Measurements from ENCODE around the gene SCN5A.

SCN5A gene

DNA sequence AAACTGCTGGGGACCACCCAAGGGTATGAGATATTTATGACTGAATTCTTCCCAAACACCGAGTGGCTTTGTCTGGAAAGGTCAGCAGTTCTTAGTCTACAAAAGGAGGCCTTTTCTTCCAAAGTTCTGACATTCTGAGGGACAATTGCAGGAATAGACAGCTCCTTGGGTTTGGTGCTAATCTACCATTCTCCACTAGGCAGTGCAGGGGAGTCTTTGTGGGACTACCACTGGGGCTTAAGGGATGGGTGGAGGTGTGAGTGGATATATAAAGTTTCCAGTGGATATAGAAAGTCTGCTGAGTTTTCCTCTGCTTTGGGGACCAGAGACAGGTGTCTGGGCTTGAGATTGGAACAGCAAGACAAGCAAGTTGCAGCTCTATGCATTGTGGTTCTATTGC, 90.6 kb downstream of the SCN5A start (continued):
- TF ChIP-seq BACH2 (CRISPR knock-in tag; IDR thresholded peaks at IDR 0.05; ENCODE audit: borderline replicate concordance) = no peak

DNA sequence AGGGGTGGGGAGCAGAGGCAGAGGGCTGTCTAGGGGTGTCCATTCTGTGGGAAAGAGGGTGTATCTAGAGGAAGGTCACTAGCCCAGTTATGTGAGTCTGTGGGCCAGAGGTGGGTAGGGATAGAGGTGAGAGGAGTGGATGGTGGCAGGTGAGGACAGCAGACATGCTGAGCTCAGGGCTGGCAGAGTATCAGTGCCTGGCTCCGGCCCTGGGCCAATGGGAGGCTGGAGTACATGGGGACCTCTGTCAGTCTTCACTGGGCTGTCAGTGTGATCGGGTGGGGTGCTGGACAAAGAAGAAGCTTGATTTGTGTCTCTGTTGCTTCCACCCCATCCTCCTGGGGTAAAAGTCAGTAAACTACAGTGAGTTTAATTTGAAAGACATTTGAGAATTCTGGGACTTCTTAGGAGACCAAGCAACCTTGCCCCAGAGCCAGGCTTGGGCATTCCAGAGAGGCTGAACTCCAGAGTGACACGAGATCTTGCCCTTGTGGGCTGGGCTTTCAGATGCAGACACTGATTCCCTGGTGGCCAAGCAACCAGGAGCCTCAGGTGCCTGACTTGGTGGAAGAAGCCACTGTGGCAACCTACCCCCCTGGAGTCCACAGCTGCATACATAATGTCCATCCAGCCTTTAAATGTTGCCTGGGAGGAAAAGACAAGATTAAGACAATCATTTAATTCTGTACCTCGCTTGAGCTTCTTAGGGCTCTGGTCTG, 92.7 kb downstream of the SCN5A start:
- no peak for ATAC-seq
- TF ChIP-seq PPARA (CRISPR knock-in tag; IDR thresholded peaks at IDR 0.05; ENCODE audit: borderline replicate concordance) (no peak), ZFP30 (CRISPR knock-in tag; IDR thresholded peaks at IDR 0.05) (no peak), RARB (CRISPR knock-in tag; IDR thresholded peaks at IDR 0.05) (no peak), CSDC2 (CRISPR knock-in tag; IDR thresholded peaks at IDR 0.05) (no peak), TCF4 (CRISPR knock-in tag; IDR thresholded peaks at IDR 0.05; ENCODE audit: borderline replicate concordance) (no peak), OSR1 (CRISPR knock-in tag; IDR thresholded peaks at IDR 0.05) (no peak), SNAI2 (CRISPR knock-in tag; IDR thresholded peaks at IDR 0.05) (no peak), ESRRG (CRISPR knock-in tag; IDR thresholded peaks at IDR 0.05) (no peak)
- TF ChIP-seq, protein P1, sequence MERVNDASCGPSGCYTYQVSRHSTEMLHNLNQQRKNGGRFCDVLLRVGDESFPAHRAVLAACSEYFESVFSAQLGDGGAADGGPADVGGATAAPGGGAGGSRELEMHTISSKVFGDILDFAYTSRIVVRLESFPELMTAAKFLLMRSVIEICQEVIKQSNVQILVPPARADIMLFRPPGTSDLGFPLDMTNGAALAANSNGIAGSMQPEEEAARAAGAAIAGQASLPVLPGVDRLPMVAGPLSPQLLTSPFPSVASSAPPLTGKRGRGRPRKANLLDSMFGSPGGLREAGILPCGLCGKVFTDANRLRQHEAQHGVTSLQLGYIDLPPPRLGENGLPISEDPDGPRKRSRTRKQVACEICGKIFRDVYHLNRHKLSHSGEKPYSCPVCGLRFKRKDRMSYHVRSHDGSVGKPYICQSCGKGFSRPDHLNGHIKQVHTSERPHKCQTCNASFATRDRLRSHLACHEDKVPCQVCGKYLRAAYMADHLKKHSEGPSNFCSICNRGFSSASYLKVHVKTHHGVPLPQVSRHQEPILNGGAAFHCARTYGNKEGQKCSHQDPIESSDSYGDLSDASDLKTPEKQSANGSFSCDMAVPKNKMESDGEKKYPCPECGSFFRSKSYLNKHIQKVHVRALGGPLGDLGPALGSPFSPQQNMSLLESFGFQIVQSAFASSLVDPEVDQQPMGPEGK (CRISPR knock-in tag; IDR thresholded peaks at IDR 0.05; ENCODE audit: borderline replicate concordance) = no peak
- TF ChIP-seq, protein P2, sequence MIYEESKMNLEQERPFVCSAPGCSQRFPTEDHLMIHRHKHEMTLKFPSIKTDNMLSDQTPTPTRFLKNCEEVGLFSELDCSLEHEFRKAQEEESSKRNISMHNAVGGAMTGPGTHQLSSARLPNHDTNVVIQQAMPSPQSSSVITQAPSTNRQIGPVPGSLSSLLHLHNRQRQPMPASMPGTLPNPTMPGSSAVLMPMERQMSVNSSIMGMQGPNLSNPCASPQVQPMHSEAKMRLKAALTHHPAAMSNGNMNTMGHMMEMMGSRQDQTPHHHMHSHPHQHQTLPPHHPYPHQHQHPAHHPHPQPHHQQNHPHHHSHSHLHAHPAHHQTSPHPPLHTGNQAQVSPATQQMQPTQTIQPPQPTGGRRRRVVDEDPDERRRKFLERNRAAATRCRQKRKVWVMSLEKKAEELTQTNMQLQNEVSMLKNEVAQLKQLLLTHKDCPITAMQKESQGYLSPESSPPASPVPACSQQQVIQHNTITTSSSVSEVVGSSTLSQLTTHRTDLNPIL (CRISPR knock-in tag; IDR thresholded peaks at IDR 0.05; ENCODE audit: low read depth) = no peak
- TF ChIP-seq, protein P3, sequence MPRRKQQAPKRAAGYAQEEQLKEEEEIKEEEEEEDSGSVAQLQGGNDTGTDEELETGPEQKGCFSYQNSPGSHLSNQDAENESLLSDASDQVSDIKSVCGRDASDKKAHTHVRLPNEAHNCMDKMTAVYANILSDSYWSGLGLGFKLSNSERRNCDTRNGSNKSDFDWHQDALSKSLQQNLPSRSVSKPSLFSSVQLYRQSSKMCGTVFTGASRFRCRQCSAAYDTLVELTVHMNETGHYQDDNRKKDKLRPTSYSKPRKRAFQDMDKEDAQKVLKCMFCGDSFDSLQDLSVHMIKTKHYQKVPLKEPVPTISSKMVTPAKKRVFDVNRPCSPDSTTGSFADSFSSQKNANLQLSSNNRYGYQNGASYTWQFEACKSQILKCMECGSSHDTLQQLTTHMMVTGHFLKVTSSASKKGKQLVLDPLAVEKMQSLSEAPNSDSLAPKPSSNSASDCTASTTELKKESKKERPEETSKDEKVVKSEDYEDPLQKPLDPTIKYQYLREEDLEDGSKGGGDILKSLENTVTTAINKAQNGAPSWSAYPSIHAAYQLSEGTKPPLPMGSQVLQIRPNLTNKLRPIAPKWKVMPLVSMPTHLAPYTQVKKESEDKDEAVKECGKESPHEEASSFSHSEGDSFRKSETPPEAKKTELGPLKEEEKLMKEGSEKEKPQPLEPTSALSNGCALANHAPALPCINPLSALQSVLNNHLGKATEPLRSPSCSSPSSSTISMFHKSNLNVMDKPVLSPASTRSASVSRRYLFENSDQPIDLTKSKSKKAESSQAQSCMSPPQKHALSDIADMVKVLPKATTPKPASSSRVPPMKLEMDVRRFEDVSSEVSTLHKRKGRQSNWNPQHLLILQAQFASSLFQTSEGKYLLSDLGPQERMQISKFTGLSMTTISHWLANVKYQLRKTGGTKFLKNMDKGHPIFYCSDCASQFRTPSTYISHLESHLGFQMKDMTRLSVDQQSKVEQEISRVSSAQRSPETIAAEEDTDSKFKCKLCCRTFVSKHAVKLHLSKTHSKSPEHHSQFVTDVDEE (CRISPR knock-in tag; IDR thresholded peaks at IDR 0.05) = no peak

DNA sequence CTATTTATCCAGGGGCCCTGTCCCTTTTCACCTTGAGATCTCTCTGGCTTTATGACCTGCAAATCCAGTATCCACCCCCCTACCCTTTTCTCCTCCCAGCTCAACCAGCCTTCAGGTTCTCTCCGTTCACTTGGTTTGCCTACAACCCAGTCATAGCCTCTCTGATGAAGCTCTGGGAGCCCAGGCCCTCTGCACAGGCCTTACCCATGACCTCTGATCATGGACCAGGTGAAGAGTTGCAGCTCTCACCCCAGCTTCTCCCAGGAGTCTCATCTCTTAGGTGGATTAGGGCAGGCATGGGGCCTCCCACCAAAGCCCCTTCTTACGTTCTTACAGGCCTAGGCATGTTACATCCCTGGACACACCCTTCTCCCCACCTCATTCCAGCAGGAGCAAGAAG, 93.6 kb downstream of the SCN5A start:
- ATAC-seq = no peak
- TF ChIP-seq, protein P1 (CRISPR knock-in tag; IDR thresholded peaks at IDR 0.05; ENCODE audit: borderline replicate concordance) = no peak
- TF ChIP-seq TOX (CRISPR knock-in tag; IDR thresholded peaks at IDR 0.05; ENCODE audit: borderline replicate concordance) (no peak), ARNTL (CRISPR knock-in tag; IDR thresholded peaks at IDR 0.05; ENCODE audit: borderline replicate concordance, low read depth) (no peak), BACH2 (CRISPR knock-in tag; IDR thresholded peaks at IDR 0.05; ENCODE audit: borderline replicate concordance) (no peak), ZC3H10 (CRISPR knock-in tag; IDR thresholded peaks at IDR 0.05) (no peak), ZFP30 (CRISPR knock-in tag; IDR thresholded peaks at IDR 0.05) (no peak), SNAI2 (CRISPR knock-in tag; IDR thresholded peaks at IDR 0.05) (no peak), OSR1 (CRISPR knock-in tag; IDR thresholded peaks at IDR 0.05) (no peak), TCF4 (CRISPR knock-in tag; IDR thresholded peaks at IDR 0.05; ENCODE audit: borderline replicate concordance) (no peak)
- TF ChIP-seq, protein P4, sequence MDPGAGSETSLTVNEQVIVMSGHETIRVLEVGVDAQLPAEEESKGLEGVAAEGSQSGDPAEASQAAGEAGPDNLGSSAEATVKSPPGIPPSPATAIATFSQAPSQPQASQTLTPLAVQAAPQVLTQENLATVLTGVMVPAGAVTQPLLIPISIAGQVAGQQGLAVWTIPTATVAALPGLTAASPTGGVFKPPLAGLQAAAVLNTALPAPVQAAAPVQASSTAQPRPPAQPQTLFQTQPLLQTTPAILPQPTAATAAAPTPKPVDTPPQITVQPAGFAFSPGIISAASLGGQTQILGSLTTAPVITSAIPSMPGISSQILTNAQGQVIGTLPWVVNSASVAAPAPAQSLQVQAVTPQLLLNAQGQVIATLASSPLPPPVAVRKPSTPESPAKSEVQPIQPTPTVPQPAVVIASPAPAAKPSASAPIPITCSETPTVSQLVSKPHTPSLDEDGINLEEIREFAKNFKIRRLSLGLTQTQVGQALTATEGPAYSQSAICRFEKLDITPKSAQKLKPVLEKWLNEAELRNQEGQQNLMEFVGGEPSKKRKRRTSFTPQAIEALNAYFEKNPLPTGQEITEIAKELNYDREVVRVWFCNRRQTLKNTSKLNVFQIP (CRISPR knock-in tag; IDR thresholded peaks at IDR 0.05; ENCODE audit: borderline replicate concordance, low read depth) = no peak
- TF ChIP-seq, protein P5, sequence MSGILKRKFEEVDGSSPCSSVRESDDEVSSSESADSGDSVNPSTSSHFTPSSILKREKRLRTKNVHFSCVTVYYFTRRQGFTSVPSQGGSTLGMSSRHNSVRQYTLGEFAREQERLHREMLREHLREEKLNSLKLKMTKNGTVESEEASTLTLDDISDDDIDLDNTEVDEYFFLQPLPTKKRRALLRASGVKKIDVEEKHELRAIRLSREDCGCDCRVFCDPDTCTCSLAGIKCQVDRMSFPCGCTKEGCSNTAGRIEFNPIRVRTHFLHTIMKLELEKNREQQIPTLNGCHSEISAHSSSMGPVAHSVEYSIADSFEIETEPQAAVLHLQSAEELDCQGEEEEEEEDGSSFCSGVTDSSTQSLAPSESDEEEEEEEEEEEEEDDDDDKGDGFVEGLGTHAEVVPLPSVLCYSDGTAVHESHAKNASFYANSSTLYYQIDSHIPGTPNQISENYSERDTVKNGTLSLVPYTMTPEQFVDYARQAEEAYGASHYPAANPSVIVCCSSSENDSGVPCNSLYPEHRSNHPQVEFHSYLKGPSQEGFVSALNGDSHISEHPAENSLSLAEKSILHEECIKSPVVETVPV (CRISPR knock-in tag; IDR thresholded peaks at IDR 0.05) = no peak

Data from SK-N-SH treated with all-trans-retinoic acid at 6 μM for 48 hours (cell line).